OCI-LY3 (cell line): ENCODE data around the gene RHOC.

ENCODE experiments used
- CTCF ChIP-seq: fragments of 200-600, 300-600 bp; sonication (generic); IDR thresholded peaks from 2 replicates; pipeline ENCODE4 v1.5.1; 2014; ENCODE audit warnings: antibody characterized with exemption, low read length, low read depth
- EZH2phosphoT487 ChIP-seq: fragments of 200-600 bp; shearing (Covaris generic); IDR thresholded peaks from 2 replicates; pipeline ENCODE4 v1.6.1; 2018; ENCODE audit warnings: antibody characterized with exemption, mixed run types, low read depth

GRCh38 chr1:112729909-112730308 is 23.0 kb upstream of the RHOC start:
- TF ChIP-seq CTCF, result no peak
- no peak for TF ChIP-seq EZH2phosphoT487
